ENCODE data around the gene PDGFRB.

The PDGFRB gene

GRCh38 chr5:150082374-150082773 is 73.3 kb downstream of the PDGFRB start:
- DNase-seq (ENCODE audit: low read depth), result no peak

- no peak for DNase-seq (ENCODE audit: low read depth)
Observed at GRCh38 chr5:150081541-150082283, 73.9 kb downstream of the PDGFRB start.

DNA sequence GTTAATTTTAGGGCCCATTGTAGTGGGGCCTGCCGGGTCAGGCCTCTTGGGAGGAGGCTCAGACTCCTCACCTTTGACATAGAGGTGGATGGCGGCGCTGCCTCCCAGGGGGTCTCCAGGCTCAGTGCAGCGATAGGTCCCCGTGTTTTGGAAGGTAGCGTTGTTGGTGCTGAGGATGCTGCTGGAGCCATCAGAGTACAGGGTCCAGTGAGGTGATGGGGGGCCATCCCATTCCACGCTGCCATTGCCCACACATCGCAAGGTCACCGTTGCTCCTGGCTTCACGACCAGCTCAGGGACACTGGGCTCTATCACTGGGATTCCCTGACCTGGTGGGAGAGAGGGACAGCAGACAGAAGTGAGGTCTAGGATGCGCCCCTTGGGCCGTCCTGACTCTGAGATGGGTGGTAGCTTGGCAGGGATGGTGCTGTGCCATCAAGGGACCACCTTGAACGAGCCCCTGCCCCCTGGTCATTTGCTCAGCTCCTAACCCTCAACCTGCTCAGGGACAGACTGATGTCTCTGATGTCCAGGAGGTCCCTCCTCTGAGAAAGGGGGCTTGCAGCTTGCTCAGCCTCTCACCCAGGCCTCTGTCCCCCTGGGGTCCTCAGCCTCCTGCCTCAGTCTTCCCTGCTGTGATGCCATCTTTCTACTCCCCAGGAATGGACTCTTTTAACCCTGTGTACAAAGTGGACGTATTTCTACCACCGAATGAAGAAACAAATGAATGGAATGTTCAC is 74.8 kb downstream of the PDGFRB start:
- no peak for DNase-seq (ENCODE audit: low read depth)

- no peak for DNase-seq (ENCODE audit: low read depth)
Observed at GRCh38 chr5:150079909-150080461, 75.7 kb downstream of the PDGFRB start.

DNA sequence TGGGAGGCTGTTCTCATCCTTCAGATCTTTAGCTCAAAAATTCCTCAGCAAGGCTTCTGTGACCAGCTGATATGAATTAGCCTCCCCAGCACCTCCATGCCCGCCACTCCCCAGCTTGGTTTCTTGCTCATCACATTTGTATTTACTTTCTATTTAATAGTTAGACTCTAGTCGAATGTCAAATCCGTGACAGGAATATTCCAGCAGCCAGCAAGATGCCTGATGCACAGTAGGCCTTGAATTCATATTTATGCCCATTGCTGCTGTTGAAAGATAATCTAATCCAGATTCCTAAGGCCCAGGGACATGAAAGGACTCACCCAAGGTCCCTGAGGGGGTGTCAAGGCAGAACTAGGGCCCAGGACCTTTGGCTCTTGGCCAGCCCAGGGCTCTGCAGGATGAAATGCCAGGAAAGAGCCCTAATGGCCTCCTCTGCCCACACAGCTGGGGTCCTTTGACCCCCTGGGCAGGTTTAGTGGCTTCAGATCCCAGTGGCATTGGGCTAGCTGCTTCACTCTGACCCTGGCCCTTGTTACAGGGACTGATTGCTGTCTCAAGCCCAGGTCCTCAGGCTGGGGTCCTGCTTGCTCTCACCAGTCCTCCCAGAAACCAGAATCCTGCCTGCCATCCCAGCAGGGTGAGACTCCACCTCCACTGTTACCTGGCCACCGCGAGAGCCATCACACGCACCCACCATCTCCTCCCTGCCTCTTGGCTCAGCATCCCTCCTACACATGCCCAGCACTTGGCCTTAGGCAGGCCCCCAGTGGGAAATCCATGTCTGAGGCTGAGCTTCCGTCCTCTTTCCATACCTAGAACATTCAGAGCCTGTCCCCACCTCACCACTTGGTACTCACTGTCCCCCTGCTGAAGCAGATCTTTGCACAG is 76.6 kb downstream of the PDGFRB start:
- no peak for DNase-seq (ENCODE audit: low read depth)

DNA sequence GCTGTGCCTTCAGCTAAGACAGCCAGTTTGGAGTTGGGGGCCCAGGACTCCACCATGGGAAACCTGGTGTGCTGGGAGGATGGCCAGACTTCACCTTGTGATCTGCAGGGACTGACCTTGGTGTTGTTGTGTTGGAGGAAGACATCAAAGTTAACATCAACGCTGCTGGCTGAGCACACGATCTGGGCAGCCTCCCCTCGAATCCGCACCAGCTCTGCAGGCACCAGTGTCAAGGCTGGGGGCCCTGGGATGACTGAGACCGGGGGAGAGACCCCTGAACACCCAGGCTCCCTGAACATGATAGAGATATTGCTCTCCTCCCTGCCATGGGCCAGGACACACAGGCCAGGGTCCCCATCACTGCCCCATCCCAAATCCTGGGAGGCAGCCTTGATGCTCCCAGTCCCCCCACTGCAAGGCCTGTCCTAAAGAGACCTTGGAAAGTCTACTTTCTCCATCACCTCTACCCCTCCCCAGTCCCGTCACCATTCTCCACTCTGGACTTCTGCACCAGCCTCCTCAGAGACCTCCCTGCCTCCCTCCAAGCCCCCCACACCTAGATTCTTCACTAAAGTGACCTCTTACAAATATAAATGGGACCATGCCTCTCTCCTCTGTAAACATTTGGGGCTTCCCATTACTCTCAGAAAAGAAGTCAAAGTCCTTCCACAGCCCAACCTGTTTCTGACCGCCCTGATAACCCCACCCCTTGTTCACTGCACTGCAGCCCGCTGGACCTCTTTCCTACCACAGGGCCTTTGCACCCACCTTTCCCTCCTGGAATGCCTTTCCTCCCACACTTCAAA is 77.4 kb downstream of the PDGFRB start:
- DNase-seq (ENCODE audit: low read depth), result no peak

GRCh38 chr5:150077060-150077459 is 78.6 kb downstream of the PDGFRB start:
- DNase-seq (ENCODE audit: low read depth), result no peak

DNA sequence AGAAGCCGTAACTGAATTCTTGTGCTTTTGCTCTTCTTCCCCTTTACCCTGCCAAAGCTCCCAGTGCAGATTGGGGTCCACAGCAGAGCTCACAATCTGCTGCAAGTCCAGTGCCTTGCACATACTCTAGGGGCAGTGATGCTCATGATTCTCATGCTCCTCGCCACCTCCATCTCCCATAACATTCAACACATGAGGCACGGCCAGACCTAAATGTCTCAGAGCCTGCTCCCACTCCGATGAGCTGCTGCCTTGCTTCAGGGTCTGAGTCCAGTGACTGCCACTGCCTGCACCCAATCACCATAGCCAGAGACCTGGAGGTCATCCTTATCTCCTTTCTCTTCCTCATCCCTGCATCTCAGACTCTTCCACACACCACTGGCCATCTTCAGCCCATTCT is 79.8 kb downstream of the PDGFRB start:
- no peak for DNase-seq (ENCODE audit: low read depth)

DNA sequence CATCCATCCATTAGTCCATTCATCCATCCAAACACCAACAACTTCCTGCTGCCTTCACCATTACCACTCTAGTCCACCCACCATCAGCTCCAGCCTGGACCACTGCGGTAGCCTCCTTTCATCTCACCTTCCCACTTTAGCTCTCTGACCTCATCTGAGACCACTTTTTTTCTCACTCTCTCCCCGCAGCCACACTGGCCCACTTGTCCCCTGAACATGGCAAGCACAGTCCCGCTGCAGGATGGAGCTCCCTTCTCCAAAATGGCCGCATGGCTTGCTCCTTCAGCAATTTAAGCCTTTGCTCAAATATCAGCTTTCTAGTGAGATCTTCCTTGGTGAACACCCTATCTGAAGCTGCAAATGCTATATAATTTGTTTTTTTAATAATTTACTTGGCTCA is 80.4 kb downstream of the PDGFRB start:
- DNase-seq (ENCODE audit: low read depth), result no peak

DNA sequence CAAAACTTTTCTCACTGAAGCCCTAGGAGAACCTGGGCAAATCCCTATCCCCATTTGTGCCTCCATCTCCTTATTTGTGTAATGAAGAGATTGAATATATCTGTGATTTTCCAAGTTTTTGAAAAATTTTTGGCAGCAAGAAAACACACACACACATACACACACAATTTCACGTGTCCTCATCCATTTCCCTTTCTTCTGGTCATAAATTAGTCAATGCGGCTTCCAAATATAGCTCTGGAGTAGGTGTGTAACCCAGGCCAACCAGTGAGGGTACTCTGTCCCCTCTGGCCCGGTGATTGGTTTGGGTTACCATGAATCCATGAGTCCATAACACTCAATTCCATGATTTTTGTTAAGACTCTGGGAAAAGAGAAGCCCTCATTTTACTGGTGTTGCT is 82.0 kb downstream of the PDGFRB start:
- no peak for DNase-seq (ENCODE audit: low read depth)

DNA sequence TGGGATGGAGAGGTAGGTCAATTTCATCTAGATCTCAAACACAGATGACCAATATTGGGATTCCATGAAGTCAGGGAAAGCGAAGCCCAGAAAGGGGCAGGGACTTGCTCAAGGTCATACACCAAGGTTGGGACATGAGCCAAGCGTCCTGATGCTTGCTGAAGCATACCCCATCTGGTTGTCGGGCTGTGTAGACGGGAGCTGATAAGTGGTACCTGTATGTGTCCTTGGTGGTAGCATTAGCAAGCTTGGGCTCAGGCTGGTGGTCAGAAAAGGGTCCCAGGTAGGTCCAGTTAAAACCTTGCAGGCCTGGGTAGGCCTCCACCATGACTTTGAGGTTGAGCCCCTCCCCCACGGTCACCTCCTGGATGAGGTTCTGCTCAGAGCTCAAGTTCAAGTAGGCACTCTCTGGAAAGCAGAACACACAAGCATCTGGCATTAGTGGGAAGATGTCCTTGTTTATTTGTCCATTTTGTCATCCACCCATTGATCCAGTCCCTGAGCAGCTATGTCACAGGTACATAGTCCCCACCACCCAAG is 82.5 kb downstream of the PDGFRB start:
- DNase-seq (ENCODE audit: low read depth), result no peak

DNA sequence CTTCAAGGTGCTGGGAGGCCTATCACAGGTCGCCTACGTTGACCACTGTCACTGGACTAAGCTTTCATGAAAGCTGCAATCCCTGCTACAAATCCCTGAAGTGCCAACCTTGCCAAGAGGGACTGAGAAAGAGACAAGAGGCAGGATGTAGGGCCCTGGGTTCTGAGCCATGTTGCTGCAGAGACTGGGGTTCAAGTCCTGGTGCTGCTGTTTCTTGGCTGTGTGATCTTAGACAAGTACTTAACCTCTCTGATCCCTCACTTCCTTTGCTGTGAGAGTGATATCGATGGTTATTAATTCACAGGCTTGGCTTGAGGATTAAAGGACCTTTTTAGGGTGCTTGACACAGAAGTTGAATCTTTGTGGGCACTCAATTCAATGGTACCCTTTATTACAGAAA is 84.8 kb downstream of the PDGFRB start:
- no peak for DNase-seq (ENCODE audit: low read depth)

- no peak for DNase-seq (ENCODE audit: low read depth)
Observed at GRCh38 chr5:150069672-150070627, 85.7 kb downstream of the PDGFRB start.

DNA sequence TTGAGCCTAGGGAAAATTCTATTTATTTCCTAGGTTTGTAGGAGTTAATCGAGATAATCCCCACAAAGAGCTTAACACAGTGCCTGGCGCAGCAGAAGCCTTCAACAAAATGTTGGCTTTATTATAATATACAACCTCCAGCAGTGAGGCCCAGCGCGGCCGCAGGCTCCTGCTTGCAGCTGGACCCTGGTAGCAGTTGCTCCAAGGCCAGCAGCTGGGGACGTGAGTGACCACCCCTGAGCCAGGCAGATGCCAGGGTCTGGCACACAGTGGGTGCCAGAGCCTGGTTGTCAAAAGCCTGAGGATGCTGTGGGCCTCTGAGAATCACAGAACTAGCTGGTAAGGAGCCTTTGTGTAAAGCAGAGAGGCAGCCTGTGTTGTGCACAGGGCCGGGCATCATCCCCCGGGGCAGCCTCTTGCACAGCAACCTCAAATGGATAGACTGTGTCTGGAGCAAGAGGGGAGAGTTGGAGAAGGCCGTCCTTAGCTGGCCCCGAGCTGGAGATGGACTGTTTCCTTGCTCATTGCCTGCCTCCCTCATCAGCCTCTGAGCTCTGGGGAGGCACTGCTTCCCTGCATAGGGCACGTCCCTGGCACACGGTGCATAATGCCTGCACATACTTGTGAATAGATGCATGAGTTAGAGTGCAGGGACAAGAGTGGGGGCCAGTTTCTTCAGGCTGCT is 86.5 kb downstream of the PDGFRB start:
- DNase-seq (ENCODE audit: low read depth), result no peak

- DNase-seq (ENCODE audit: low read depth), result no peak
Observed at GRCh38 chr5:150068472-150068871, 87.2 kb downstream of the PDGFRB start.

DNA sequence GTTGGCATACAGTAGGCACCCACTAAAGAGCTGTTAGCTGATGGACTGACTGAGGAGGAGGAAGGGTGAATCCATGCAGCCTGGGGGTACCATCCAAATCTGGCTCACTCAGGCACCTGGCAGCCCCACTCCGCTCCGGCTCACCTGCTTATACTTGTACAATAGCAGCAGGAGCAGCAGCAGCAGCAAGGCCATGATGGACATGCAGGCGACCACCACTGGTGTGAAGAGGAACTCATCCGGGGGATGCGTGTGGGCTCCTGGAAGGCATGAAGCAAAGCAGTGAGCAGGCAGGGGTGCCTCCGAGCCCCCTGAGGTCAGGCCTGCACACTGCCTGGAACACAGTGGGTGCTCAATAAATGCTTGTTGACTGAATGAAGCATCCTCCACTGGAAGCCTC is 87.6 kb downstream of the PDGFRB start:
- DNase-seq (ENCODE audit: low read depth), result no peak

GRCh38 chr5:150067405-150067960 is 88.2 kb downstream of the PDGFRB start:
- no peak for DNase-seq (ENCODE audit: low read depth)

DNA sequence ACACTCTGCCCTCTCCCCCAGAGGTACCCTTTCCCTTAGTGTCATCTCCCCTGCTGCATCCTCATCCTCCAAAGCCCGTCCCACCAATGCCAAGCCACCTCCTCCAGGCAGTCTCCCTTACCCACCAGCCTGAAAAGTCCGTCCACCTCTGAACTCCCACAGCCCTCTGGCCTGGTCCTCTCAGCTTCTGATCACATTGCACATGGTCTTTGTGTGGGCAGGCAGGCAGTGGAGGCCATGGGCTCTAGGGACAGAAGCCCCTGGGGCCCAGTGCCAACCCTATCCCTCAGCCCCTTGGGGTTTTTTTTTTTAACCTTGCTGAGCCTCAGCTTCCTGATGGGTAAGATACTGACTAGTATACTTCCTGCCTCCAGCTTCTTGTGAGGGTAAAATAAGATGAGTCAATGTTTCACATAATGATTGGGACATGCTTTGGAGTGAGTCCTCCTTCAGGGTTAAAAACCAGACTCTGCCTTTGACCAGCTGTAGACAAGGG is 88.7 kb downstream of the PDGFRB start:
- DNase-seq (ENCODE audit: low read depth), result no peak

GRCh38 chr5:150066436-150066835 is 89.2 kb downstream of the PDGFRB start:
- no peak for DNase-seq (ENCODE audit: low read depth)
